IMR-90 (cell line): ENCODE results near the gene FEM1B. TPM values are rescaled to one million over a fixed set of nuclear protein-coding genes. Genes with fewer than 3 reads are reported as not detected.

Experiments used
- ATAC-seq: fragments of 200-7000 bp; cut with Tn5 transposase; 2 replicates; pipeline ENCODE4 v1.9.1; 2020; ENCODE audit warnings: low read depth, mild to moderate bottlenecking, moderate library complexity
- BruUV-seq: library from RNA; stranded (reverse); fragments of 400-500 nt; replicated peaks from 2 replicates; lab custom pipeline; 2021; lab: Mats Ljungman, UMichigan
- CTCF ChIA-PET: fragments of 300-600 bp; formaldehyde crosslinking; extraction: SDS; loops from one replicate; lab custom pipeline; 2021; ENCODE audit warnings: antibody characterized with exemption; lab: Yijun Ruan, JAX
- POLR2A ChIA-PET: fragments of 300-600 bp; sonication (Branson Sonifier 250); formaldehyde crosslinking; loops from one replicate; lab custom pipeline; 2022; ENCODE audit warnings: antibody characterized with exemption; ENCODE audit not compliant: unreplicated experiment; lab: Charles Lee
- DNase-seq: peaks from one replicate; pipeline ENCODE4 v3.0.0; 2013
- H2AFZ ChIP-seq: replicated peaks from 2 replicates; pipeline ENCODE3; 2013; ENCODE audit warnings: low read length, mild to moderate bottlenecking; ENCODE audit not compliant: poor library complexity
- H2AK5ac ChIP-seq: 2 replicates; pipeline ENCODE4 v1.6.1; 2013; ENCODE audit warnings: low read depth, low read length, inconsistent platforms
- H2AK9ac ChIP-seq: replicated peaks from 2 replicates; pipeline ENCODE3; 2013; ENCODE audit warnings: mild to moderate bottlenecking, low read depth, low read length, moderate library complexity; ENCODE audit not compliant: poor library complexity
- H2BK120ac ChIP-seq: 2 replicates; pipeline ENCODE4 v1.6.1; 2013; ENCODE audit warnings: low read depth, low read length, inconsistent platforms
- H2BK15ac ChIP-seq: 3 replicates; pipeline ENCODE4 v1.6.1; 2013; ENCODE audit warnings: low read depth, low read length, inconsistent platforms
- H2BK20ac ChIP-seq: 2 replicates; pipeline ENCODE4 v1.6.1; 2013; ENCODE audit warnings: low read depth, mild to moderate bottlenecking, inconsistent platforms, low read length, moderate library complexity
- H2BK5ac ChIP-seq: 2 replicates; pipeline ENCODE4 v1.6.1; 2013; ENCODE audit warnings: mild to moderate bottlenecking, low read depth, low read length, inconsistent platforms; ENCODE audit not compliant: poor library complexity, severe bottlenecking
- H3K14ac ChIP-seq: replicated peaks from 2 replicates; pipeline ENCODE4 v1.6.1; 2013; ENCODE audit warnings: low read depth, low read length, inconsistent platforms
- H3K18ac ChIP-seq: 2 replicates; pipeline ENCODE4 v1.6.1; 2013; ENCODE audit warnings: low read depth, low read length, control low read depth
- H3K23ac ChIP-seq: 2 replicates; pipeline ENCODE4 v1.6.1; 2013; ENCODE audit warnings: low read depth, low read length, inconsistent platforms
- H3K27ac ChIP-seq: 2 replicates; pipeline ENCODE4 v1.5.1; 2013; ENCODE audit warnings: mild to moderate bottlenecking, control low read depth, low read length; ENCODE audit not compliant: insufficient read depth
- H3K27me3 ChIP-seq: 2 replicates; pipeline ENCODE4 v1.6.1; 2013; ENCODE audit warnings: low read length; ENCODE audit not compliant: control insufficient read depth, insufficient read depth
- H3K36me3 ChIP-seq: 2 replicates; pipeline ENCODE4 v1.6.1; 2013; ENCODE audit warnings: low read length, mixed read lengths; ENCODE audit not compliant: control insufficient read depth, insufficient read depth
- H3K4ac ChIP-seq: 2 replicates; pipeline ENCODE4 v1.6.1; 2013; ENCODE audit warnings: low read depth, low read length, inconsistent platforms
- H3K4me1 ChIP-seq: 2 replicates; pipeline ENCODE4 v1.6.1; 2013; ENCODE audit warnings: low read length, mixed read lengths; ENCODE audit not compliant: control insufficient read depth, insufficient read depth
- H3K4me2 ChIP-seq: 2 replicates; pipeline ENCODE4 v1.6.1; 2013; ENCODE audit warnings: low read depth, mild to moderate bottlenecking, control low read depth, low read length, moderate library complexity
- H3K4me3 ChIP-seq: 2 replicates; pipeline ENCODE4 v1.5.1; 2013; ENCODE audit warnings: low read depth, mild to moderate bottlenecking, control low read depth, low read length, moderate library complexity; ENCODE audit not compliant: insufficient read depth
- H3K56ac ChIP-seq: 2 replicates; pipeline ENCODE4 v1.6.1; 2013; ENCODE audit warnings: low read length, inconsistent platforms; ENCODE audit not compliant: insufficient read depth; ENCODE audit errors: extremely low read depth
- H3K79me1 ChIP-seq, 2 experiments: 2 replicates each; pipeline ENCODE4 v1.6.1; 2013; ENCODE audit warnings: low read length in 2 of 2, inconsistent platforms in 1 of 2, low read depth in 1 of 2
- H3K9ac ChIP-seq: 2 replicates; pipeline ENCODE4 v1.6.1; 2013; ENCODE audit warnings: low read depth, low read length, control low read depth
- H3K9me1 ChIP-seq: 2 replicates; pipeline ENCODE4 v1.6.1; 2013; ENCODE audit warnings: low read length, inconsistent platforms; ENCODE audit not compliant: insufficient read depth
- H3K9me3 ChIP-seq: 2 replicates; pipeline ENCODE4 v1.6.1; 2013; ENCODE audit warnings: low read length; ENCODE audit not compliant: control insufficient read depth, insufficient read depth
- H4K20me1 ChIP-seq: 2 replicates; pipeline ENCODE4 v1.6.1; 2013; ENCODE audit warnings: low read length, inconsistent platforms; ENCODE audit not compliant: insufficient read depth
- H4K5ac ChIP-seq: 2 replicates; pipeline ENCODE4 v1.6.1; 2013; ENCODE audit warnings: mild to moderate bottlenecking, low read depth, low read length, control low read depth
- H4K8ac ChIP-seq, 2 experiments: 2 replicates each; pipeline ENCODE4 v1.6.1; 2013; ENCODE audit warnings: low read depth in 2 of 2, low read length in 2 of 2, control low read depth in 1 of 2, inconsistent platforms in 1 of 2
- H4K91ac ChIP-seq: 2 replicates; pipeline ENCODE4 v1.6.1; 2013; ENCODE audit warnings: low read depth, low read length, inconsistent platforms; ENCODE audit not compliant: insufficient read depth
- BHLHE40 ChIP-seq: fragments of 150-350 bp; IDR thresholded peaks from 2 replicates; pipeline ENCODE4 v1.6.1; 2016; ENCODE audit warnings: mild to moderate bottlenecking, low read depth, low read length
- FOS ChIP-seq: fragments of 150-350 bp; IDR thresholded peaks from 2 replicates; pipeline ENCODE4 v1.6.1; 2016; ENCODE audit warnings: low read depth, low read length
- MXI1 ChIP-seq: IDR thresholded peaks from 2 replicates; pipeline ENCODE4 v1.6.1; 2012; ENCODE audit warnings: low read depth, mild to moderate bottlenecking, low read length, moderate library complexity, borderline replicate concordance
- NFE2L2 ChIP-seq: fragments of 150-350 bp; IDR thresholded peaks from 2 replicates; pipeline ENCODE4 v1.6.1; 2016; ENCODE audit warnings: low read depth, mild to moderate bottlenecking, low read length
- RAD21 ChIP-seq: IDR thresholded peaks from 2 replicates; pipeline ENCODE4 v1.6.1; 2012; ENCODE audit warnings: low read length, improper control_type of control experiment
- RFX5 ChIP-seq: IDR thresholded peaks from 2 replicates; pipeline ENCODE4 v1.8.0; 2012; ENCODE audit warnings: low read depth, mild to moderate bottlenecking, low read length, moderate library complexity
- WGBS, 2 experiments: methylation state at CpG; one replicate each; pipeline versions ENCODE4 v1.1.5 to v1.1.7; 2013; ENCODE audit warnings: missing lambda C conversion rate in 2 of 2; ENCODE audit not compliant: insufficient read length in 1 of 2; ENCODE audit errors: extremely low coverage in 2 of 2; 5-methylcytosine and 5-hydroxymethylcytosine counted together
- dilution Hi-C: fragments of 300-500 bp; cut with HindIII; formaldehyde crosslinking; loops from one replicate; pipeline ENCODE4 v1.14.3; 2018; ENCODE audit warnings: low sequenced_read_pairs; ENCODE audit not compliant: unreplicated experiment
- in situ Hi-C: fragments of 300-500 bp; cut with MboI; formaldehyde crosslinking; loops from 3 replicates; pipeline ENCODE4 v1.14.3; 2019; ENCODE audit warnings: low sequenced_read_pairs, inconsistent platforms, mixed read lengths
- intact Hi-C: fragments of 100-400 bp; cut with micrococcal nuclease; formaldehyde crosslinking; loops from 2 replicates; pipeline ENCODE4 v1.10.0; 2022
- polyA plus RNA-seq, 3 experiments: library from polyadenylated mRNA; depleted of rRNA; stranded (reverse); fragments of >200 nt; gene quantifications; 2 replicates each; pipeline ENCODE4 v1.2.3, GENCODE V29; 2012; ENCODE audit warnings: low replicate concordance in 1 of 3
- total RNA-seq: library from RNA; depleted of rRNA; stranded (reverse); fragments of >200 nt; gene quantifications from 2 replicates; pipeline ENCODE4 v1.2.3, GENCODE V29; 2012
- TF ChIP-seq, protein P1 (sequence below): conservative IDR thresholded peaks from 2 replicates; pipeline ENCODE4 v1.5.1; 2012; ENCODE audit warnings: mild to moderate bottlenecking, low read depth, low read length, improper control_type of control experiment
- TF ChIP-seq, protein P2 (sequence below): fragments of 150-350 bp; IDR thresholded peaks from 2 replicates; pipeline ENCODE4 v1.6.1; 2016; ENCODE audit warnings: low read depth, mild to moderate bottlenecking, low read length, moderate library complexity, borderline replicate concordance

The FEM1B gene
- total and polyA plus RNA-seq, 2 of the 4 experiments (the other 2 are of a cell fraction) = 16.9 to 51.4 TPM

DNA sequence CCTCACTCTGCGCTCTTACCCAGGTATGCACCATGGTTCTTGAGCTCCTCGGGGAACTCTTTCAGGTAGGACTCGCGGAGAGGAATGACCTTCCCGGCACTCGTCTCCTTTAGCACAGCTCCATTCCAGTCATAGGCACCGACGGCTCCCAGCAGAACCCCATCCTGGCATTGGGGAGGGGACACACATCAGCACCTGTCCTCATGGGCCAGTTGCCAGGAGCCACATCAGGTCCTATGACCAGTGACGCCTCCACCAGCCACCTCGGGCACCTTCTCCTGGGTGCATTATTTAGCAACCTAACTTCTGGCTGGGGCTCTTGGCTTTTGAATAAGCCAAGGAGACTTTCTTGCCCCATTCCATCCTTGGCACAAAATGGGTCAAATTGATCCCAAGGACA is 61.9 kb downstream of the FEM1B start:
- no peak for ATAC-seq

More for the DNA sequence above, 61.9 kb downstream of the FEM1B start:
- Histone ChIP-seq H2BK5ac (no peak overlapping the region), H3K4me2 (no peak overlapping the region), H2BK20ac (no peak overlapping the region), H2AFZ (no peak overlapping the region), H3K9me1 (peaks cover 8% of the 10 kb centered on the region; the same call in 1 of the 2 replicates), H2BK120ac (no peak overlapping the region), H4K5ac (no peak overlapping the region), H3K9me3 (no peaks in the 10 kb centered on the region), H3K14ac (no peak overlapping the region), H3K4me3 (no peak overlapping the region), H2BK15ac (no peak overlapping the region), H4K91ac (no peak overlapping the region), H3K79me1 (no peaks in the 10 kb centered on the region), H4K20me1 (no peaks in the 10 kb centered on the region), H2AK9ac (no peak overlapping the region), H3K23ac (no peak overlapping the region), H3K56ac (no peak overlapping the region), H3K27me3 (no peaks in the 10 kb centered on the region), H3K36me3 (peaks cover 2% of the 10 kb centered on the region; the same call in 1 of the 2 replicates), H3K4ac (no peak overlapping the region), H3K27ac (no peak overlapping the region), H4K8ac (no peak overlapping the region), H3K18ac (no peak overlapping the region), H3K4me1 (peaks cover 11% of the 10 kb centered on the region), H2AK5ac (no peak overlapping the region), H3K9ac (no peak overlapping the region)
- 100% methylated on average over 1 of the region's 10 CpGs; no CpG with 5 or more reads in 1 of the 2 experiments for WGBS, 2 experiments
- CTCF ChIA-PET = no interaction called here
- dilution Hi-C loops = no loop called here
- no peak for DNase-seq
- TF ChIP-seq, protein P1, sequence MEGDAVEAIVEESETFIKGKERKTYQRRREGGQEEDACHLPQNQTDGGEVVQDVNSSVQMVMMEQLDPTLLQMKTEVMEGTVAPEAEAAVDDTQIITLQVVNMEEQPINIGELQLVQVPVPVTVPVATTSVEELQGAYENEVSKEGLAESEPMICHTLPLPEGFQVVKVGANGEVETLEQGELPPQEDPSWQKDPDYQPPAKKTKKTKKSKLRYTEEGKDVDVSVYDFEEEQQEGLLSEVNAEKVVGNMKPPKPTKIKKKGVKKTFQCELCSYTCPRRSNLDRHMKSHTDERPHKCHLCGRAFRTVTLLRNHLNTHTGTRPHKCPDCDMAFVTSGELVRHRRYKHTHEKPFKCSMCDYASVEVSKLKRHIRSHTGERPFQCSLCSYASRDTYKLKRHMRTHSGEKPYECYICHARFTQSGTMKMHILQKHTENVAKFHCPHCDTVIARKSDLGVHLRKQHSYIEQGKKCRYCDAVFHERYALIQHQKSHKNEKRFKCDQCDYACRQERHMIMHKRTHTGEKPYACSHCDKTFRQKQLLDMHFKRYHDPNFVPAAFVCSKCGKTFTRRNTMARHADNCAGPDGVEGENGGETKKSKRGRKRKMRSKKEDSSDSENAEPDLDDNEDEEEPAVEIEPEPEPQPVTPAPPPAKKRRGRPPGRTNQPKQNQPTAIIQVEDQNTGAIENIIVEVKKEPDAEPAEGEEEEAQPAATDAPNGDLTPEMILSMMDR = no peak
- TF ChIP-seq RFX5 (no peak), MXI1 (no peak), NFE2L2 (no peak), FOS (no peak), RAD21 (no peak), BHLHE40 (no peak)
- TF ChIP-seq, protein P2, sequence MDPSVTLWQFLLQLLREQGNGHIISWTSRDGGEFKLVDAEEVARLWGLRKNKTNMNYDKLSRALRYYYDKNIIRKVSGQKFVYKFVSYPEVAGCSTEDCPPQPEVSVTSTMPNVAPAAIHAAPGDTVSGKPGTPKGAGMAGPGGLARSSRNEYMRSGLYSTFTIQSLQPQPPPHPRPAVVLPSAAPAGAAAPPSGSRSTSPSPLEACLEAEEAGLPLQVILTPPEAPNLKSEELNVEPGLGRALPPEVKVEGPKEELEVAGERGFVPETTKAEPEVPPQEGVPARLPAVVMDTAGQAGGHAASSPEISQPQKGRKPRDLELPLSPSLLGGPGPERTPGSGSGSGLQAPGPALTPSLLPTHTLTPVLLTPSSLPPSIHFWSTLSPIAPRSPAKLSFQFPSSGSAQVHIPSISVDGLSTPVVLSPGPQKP = no peak
- BruUV-seq = no TSS peak
- in situ Hi-C loops = no loop called here
- intact Hi-C loops = no loop called here
- POLR2A ChIA-PET = no interaction called here
